ENCODE data around the gene AGPAT3.

DNA sequence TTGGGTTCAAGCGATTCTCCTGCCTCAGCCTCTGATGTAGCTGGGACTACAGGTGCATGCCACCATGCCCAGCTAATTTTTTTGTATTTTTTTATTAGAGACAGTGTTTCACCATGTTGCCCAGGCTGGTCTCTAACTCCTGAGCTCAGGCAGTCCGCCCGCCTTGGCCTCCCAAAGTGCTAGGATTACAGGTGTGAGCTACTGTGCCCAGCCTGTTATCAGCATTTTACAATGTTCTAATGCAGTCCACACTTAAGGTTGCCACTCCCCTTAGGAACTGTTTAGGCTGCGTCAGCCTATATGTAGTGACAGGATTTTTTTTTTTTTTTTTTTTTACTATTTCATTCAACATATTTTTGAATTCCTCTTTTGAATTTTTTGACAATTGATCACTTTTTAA lies 30.2 kb downstream of the AGPAT3 start:
- TF ChIP-seq, protein P1, sequence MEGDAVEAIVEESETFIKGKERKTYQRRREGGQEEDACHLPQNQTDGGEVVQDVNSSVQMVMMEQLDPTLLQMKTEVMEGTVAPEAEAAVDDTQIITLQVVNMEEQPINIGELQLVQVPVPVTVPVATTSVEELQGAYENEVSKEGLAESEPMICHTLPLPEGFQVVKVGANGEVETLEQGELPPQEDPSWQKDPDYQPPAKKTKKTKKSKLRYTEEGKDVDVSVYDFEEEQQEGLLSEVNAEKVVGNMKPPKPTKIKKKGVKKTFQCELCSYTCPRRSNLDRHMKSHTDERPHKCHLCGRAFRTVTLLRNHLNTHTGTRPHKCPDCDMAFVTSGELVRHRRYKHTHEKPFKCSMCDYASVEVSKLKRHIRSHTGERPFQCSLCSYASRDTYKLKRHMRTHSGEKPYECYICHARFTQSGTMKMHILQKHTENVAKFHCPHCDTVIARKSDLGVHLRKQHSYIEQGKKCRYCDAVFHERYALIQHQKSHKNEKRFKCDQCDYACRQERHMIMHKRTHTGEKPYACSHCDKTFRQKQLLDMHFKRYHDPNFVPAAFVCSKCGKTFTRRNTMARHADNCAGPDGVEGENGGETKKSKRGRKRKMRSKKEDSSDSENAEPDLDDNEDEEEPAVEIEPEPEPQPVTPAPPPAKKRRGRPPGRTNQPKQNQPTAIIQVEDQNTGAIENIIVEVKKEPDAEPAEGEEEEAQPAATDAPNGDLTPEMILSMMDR (IDR thresholded peaks at IDR 0.05), result no peak
- TF ChIP-seq POLR2A (IDR thresholded peaks at IDR 0.05) (no peak), EP300 (IDR thresholded peaks at IDR 0.05) (no peak)
